SK-N-SH (cell line): ENCODE results near the gene SLC4A8. TPM values are rescaled to one million over a fixed set of nuclear protein-coding genes. Genes with fewer than 3 reads are reported as not detected.

Source experiments
- CTCF ChIA-PET: fragments of 300-600, 350-600 bp; formaldehyde crosslinking; extraction: SDS; loops from one replicate; lab custom pipeline; 2021; lab: Yijun Ruan, JAX
- POLR2A ChIA-PET: fragments of 350-600 bp; sonication (Branson Sonifier 250); formaldehyde crosslinking; extraction: SDS; loops from one replicate; lab custom pipeline; 2020; ENCODE audit warnings: antibody characterized with exemption, inconsistent platforms; lab: Yijun Ruan, JAX
- DNase-seq: peaks from one replicate; pipeline ENCODE4 v3.0.0; 2012
- H2AFZ ChIP-seq: fragments of 200-600 bp; sonication (generic); 2 replicates; pipeline ENCODE4 v1.8.1; 2016; ENCODE audit warnings: antibody characterized with exemption, mild to moderate bottlenecking, low read depth
- H3F3A ChIP-seq: fragments of 200-600 bp; sonication (generic); replicated peaks from 2 replicates; pipeline ENCODE3; 2016; ENCODE audit warnings: antibody characterized with exemption, mild to moderate bottlenecking; ENCODE audit not compliant: insufficient read depth
- H3K27ac ChIP-seq, 2 experiments: fragments of 200-500 bp in 1 of 2; fragments of 200-600 bp in 1 of 2; sonication (Bioruptor generic) in 1 of 2; sonication (generic), shearing (Covaris generic) in 1 of 2; 2 replicates each; pipeline versions ENCODE4 v1.5.1 to v1.6.1; 2014 to 2016; ENCODE audit warnings: low read depth in 2 of 2, inconsistent platforms in 1 of 2, low read length in 1 of 2, mild to moderate bottlenecking in 1 of 2, mixed read lengths in 1 of 2
- H3K27me3 ChIP-seq: fragments of 200-600 bp; sonication (generic), shearing (Covaris generic); 2 replicates; pipeline ENCODE4 v1.6.1; 2016; ENCODE audit warnings: mixed run types; ENCODE audit not compliant: insufficient read depth
- H3K36me3 ChIP-seq, 2 experiments: fragments of 200-500 bp in 1 of 2; fragments of 200-600 bp in 1 of 2; sonication (Bioruptor generic) in 1 of 2; sonication (generic) in 1 of 2; replicated peaks in 1 of 2; 2 replicates each; pipeline versions ENCODE3 to v1.5.1; 2014 to 2016; ENCODE audit warnings: low read length in 1 of 2, mild to moderate bottlenecking in 1 of 2; ENCODE audit not compliant: insufficient read depth in 2 of 2, control insufficient read depth in 1 of 2
- H3K4me1 ChIP-seq, 2 experiments: fragments of 200-500 bp in 1 of 2; fragments of 200-600 bp in 1 of 2; sonication (Bioruptor generic) in 1 of 2; sonication (generic), shearing (Covaris generic) in 1 of 2; 2 replicates each; pipeline versions ENCODE4 v1.5.1 to v1.6.1; 2014 to 2016; ENCODE audit warnings: low read depth in 1 of 2, low read length in 1 of 2, mixed run types in 1 of 2; ENCODE audit not compliant: insufficient read depth in 2 of 2, control insufficient read depth in 1 of 2
- H3K4me2 ChIP-seq: fragments of 200-600 bp; sonication (generic), shearing (Covaris generic); 2 replicates; pipeline ENCODE4 v1.6.1; 2017; ENCODE audit warnings: mixed run types
- H3K4me3 ChIP-seq, 2 experiments: fragments of 200-500 bp in 1 of 2; fragments of 200-600 bp in 1 of 2; sonication (Bioruptor generic) in 1 of 2; sonication (generic), shearing (Covaris generic) in 1 of 2; 2 replicates each; pipeline versions ENCODE4 v1.5.1 to v1.8.1; 2014 to 2016; ENCODE audit warnings: low read depth in 2 of 2, inconsistent platforms in 1 of 2, low read length in 1 of 2, mild to moderate bottlenecking in 1 of 2, mixed read lengths in 1 of 2, moderate library complexity in 1 of 2
- H3K79me2 ChIP-seq: fragments of 200-600 bp; sonication (generic); 2 replicates; pipeline ENCODE4 v1.8.1; 2017; ENCODE audit warnings: mild to moderate bottlenecking; ENCODE audit not compliant: insufficient read depth
- H3K9ac ChIP-seq: fragments of 200-600 bp; sonication (generic); 2 replicates; pipeline ENCODE4 v1.6.1; 2017; ENCODE audit warnings: mixed run types
- H3K9me2 ChIP-seq: fragments of 200-600 bp; sonication (generic); 2 replicates; pipeline ENCODE4 v1.6.1; 2017; ENCODE audit warnings: mixed run types
- H3K9me3 ChIP-seq: fragments of 200-600 bp; sonication (generic); 2 replicates; pipeline ENCODE4 v1.6.1; 2017; ENCODE audit warnings: mixed run types, mild to moderate bottlenecking, moderate library complexity
- H4K20me1 ChIP-seq: fragments of 200-600 bp; sonication (generic); 2 replicates; pipeline ENCODE4 v1.6.1; 2017; ENCODE audit warnings: mild to moderate bottlenecking, mixed run types; ENCODE audit not compliant: insufficient read depth
- CHD2 ChIP-seq: fragments of 150-350 bp; IDR thresholded peaks from 2 replicates; pipeline ENCODE4 v1.6.1; 2018; ENCODE audit warnings: low read length; ENCODE audit not compliant: partially characterized antibody
- EP300 ChIP-seq, 2 experiments: IDR thresholded peaks; 2 replicates each; pipeline versions ENCODE4 v1.4.0 to v1.6.1; 2012; ENCODE audit warnings: borderline replicate concordance in 1 of 2, low read depth in 1 of 2, low read length in 1 of 2
- EZH2phosphoT487 ChIP-seq: fragments of 200-600 bp; sonication (generic); IDR thresholded peaks from 2 replicates; pipeline ENCODE4 v1.6.1; 2017; ENCODE audit warnings: low read depth, mixed run types, mild to moderate bottlenecking, antibody characterized with exemption, moderate library complexity, borderline replicate concordance
- FOXM1 ChIP-seq: IDR thresholded peaks from 2 replicates; pipeline ENCODE4 v1.4.0; 2012; ENCODE audit warnings: low read depth, mild to moderate bottlenecking
- GABPA ChIP-seq: IDR thresholded peaks from 2 replicates; pipeline ENCODE4 v1.4.0; 2012; ENCODE audit warnings: low read depth, mild to moderate bottlenecking
- GATA2 ChIP-seq: sonication (generic); formaldehyde crosslinking; IDR thresholded peaks from 2 replicates; pipeline ENCODE4 v1.5.0; 2020; ENCODE audit warnings: mild to moderate bottlenecking, missing genetic modification reagents
- JUND ChIP-seq: IDR thresholded peaks from 2 replicates; pipeline ENCODE4 v1.4.0; 2012
- MEF2A ChIP-seq: IDR thresholded peaks from 2 replicates; pipeline ENCODE4 v1.4.0; 2012; ENCODE audit warnings: low read depth, borderline replicate concordance
- MXI1 ChIP-seq: IDR thresholded peaks from 2 replicates; pipeline ENCODE4 v1.6.1; 2012; ENCODE audit warnings: mild to moderate bottlenecking, low read depth, low read length, improper control_type of control experiment
- NRF1 ChIP-seq: IDR thresholded peaks from 2 replicates; pipeline ENCODE4 v1.6.1; 2012; ENCODE audit warnings: low read depth, mild to moderate bottlenecking, low read length
- PBX3 ChIP-seq: IDR thresholded peaks from 2 replicates; pipeline ENCODE4; 2012
- POLR2AphosphoS5 ChIP-seq: IDR thresholded peaks from 2 replicates; pipeline ENCODE4 v1.6.1; 2012; ENCODE audit warnings: low read depth, low read length
- RAD21 ChIP-seq: IDR thresholded peaks from 2 replicates; pipeline ENCODE4 v1.6.1; 2012; ENCODE audit warnings: mild to moderate bottlenecking, low read length
- RCOR1 ChIP-seq: fragments of 150-350 bp; IDR thresholded peaks from 2 replicates; pipeline ENCODE4 v1.6.1; 2017; ENCODE audit warnings: antibody characterized with exemption, low read length
- RXRA ChIP-seq: IDR thresholded peaks from 2 replicates; pipeline ENCODE4 v1.4.0; 2012; ENCODE audit warnings: low read depth, mild to moderate bottlenecking, borderline replicate concordance
- SIN3A ChIP-seq: IDR thresholded peaks from 2 replicates; pipeline ENCODE4 v1.6.1; 2012; ENCODE audit warnings: low read depth, mild to moderate bottlenecking, low read length, moderate library complexity, borderline replicate concordance
- SMC3 ChIP-seq: IDR thresholded peaks from 2 replicates; pipeline ENCODE4 v1.6.1; 2012; ENCODE audit warnings: low read depth, low read length, improper control_type of control experiment
- TCF12 ChIP-seq: IDR thresholded peaks from 2 replicates; pipeline ENCODE4 v1.4.0; 2012
- YY1 ChIP-seq: IDR thresholded peaks from 2 replicates; pipeline ENCODE4 v1.4.0; 2012; ENCODE audit warnings: low read depth, mild to moderate bottlenecking
- WGBS: methylation state at CpG from one replicate; pipeline ENCODE4 v1.1.6; 2017; ENCODE audit warnings: low lambda C conversion rate; 5-methylcytosine and 5-hydroxymethylcytosine counted together
- polyA plus RNA-seq, 3 experiments: library from polyadenylated mRNA; depleted of rRNA; stranded (reverse); fragments of >200 nt; gene quantifications; 2 replicates each; pipeline ENCODE4 v1.2.3, GENCODE V29; 2012
- TF ChIP-seq, protein P1 (sequence below): fragments of 200-600 bp; sonication (generic); IDR thresholded peaks from 2 replicates; pipeline ENCODE4 v1.6.1; 2017; ENCODE audit warnings: antibody characterized with exemption, mild to moderate bottlenecking, moderate library complexity
- TF ChIP-seq, protein P2 (sequence below): IDR thresholded peaks from 2 replicates; pipeline ENCODE4 v1.4.0; 2012; ENCODE audit warnings: low read depth

Gene SLC4A8
- polyA plus RNA-seq (2012; rRNA removed): 3.6 and 5.2 TPM in 2 replicates
- polyA plus RNA-seq (2012; cell fraction: cytosol; rRNA removed): 3.9 TPM in 2 replicates
- 4.2 and 4.9 TPM in 2 replicates for polyA plus RNA-seq (2012; cell fraction: nucleus; rRNA removed)

- TF ChIP-seq EP300 (IDR thresholded peaks at IDR 0.05; ENCODE audit: borderline replicate concordance in 1 of 2, low read depth in 1 of 2, low read length in 1 of 2) (no peak), CHD2 (peak; percentile 56), NRF1 (peak; percentile 52), TCF12 (no peak), PBX3 (no peak), JUND (no peak), POLR2AphosphoS5 (no peak; the same call in 1 of the 2 replicates), YY1 (peak; percentile 18; the same call in 1 of the 2 replicates), FOXM1 (peak; percentile 49; the same call in 1 of the 2 replicates), GABPA (no peak), MEF2A (no peak), MXI1 (peak; percentile 22; the same call in 1 of the 2 replicates), SMC3 (peak; percentile 82), GATA2 (CRISPR knock-in tag) (peak; percentile 38; the same call in 1 of the 2 replicates), EZH2phosphoT487 (no peak), RCOR1 (peak; percentile 4; the same call in 1 of the 2 replicates), SIN3A (no peak), RAD21 (peak; percentile 59), RXRA (no peak)
- TF ChIP-seq, protein P1, sequence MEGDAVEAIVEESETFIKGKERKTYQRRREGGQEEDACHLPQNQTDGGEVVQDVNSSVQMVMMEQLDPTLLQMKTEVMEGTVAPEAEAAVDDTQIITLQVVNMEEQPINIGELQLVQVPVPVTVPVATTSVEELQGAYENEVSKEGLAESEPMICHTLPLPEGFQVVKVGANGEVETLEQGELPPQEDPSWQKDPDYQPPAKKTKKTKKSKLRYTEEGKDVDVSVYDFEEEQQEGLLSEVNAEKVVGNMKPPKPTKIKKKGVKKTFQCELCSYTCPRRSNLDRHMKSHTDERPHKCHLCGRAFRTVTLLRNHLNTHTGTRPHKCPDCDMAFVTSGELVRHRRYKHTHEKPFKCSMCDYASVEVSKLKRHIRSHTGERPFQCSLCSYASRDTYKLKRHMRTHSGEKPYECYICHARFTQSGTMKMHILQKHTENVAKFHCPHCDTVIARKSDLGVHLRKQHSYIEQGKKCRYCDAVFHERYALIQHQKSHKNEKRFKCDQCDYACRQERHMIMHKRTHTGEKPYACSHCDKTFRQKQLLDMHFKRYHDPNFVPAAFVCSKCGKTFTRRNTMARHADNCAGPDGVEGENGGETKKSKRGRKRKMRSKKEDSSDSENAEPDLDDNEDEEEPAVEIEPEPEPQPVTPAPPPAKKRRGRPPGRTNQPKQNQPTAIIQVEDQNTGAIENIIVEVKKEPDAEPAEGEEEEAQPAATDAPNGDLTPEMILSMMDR: peak; percentile 83
- TF ChIP-seq, protein P2, sequence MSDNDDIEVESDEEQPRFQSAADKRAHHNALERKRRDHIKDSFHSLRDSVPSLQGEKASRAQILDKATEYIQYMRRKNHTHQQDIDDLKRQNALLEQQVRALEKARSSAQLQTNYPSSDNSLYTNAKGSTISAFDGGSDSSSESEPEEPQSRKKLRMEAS: peak; percentile 25; the same call in 1 of the 2 replicates
- Histone ChIP-seq H3F3A (no peaks in the 10 kb centered on the region), H3K9me2 (no peaks in the 10 kb centered on the region), H3K4me1 (peaks cover 4 to 32% of the 10 kb centered on the region in 2 experiments; a peak in 2 of 4 replicates), H4K20me1 (no peaks in the 10 kb centered on the region), H3K9me3 (no peaks in the 10 kb centered on the region), H3K4me3 (peak within 1 kb of the TSS; percentile 76 to 84), H3K36me3 (no peaks in the 10 kb centered on the region), H3K27ac (peak within 1 kb of the TSS in 1 of 2 experiments; percentile 90; a peak in 3 of 4 replicates), H3K79me2 (peaks cover 6% of the 10 kb centered on the region; the same call in 1 of the 2 replicates), H3K4me2 (peak within 1 kb of the TSS; percentile 75), H3K9ac (peak within 1 kb of the TSS; percentile 61), H2AFZ (peak within 1 kb of the TSS; percentile 93), H3K27me3 (no peaks in the 10 kb centered on the region)
- peak; percentile 96 for DNase-seq
- ChIA-PET POLR2A (no interaction called here), CTCF (interaction anchor here (0.7 to 16.5 kb wide), 14 partner anchors 10 to 475 kb away, joined by 3 to 418 read pairs (median 3); partner anchors contain the start of gene SMAGP)
- WGBS: 2% methylated on average over 23 of the region's 73 CpGs
Measured at GRCh38 chr12:51424662-51425539, at the start of gene SLC4A8. SLC4A8 (plus strand) TSS chr12:51424831; CDS start chr12:51424988, 157 bp downstream.
